SU-DHL-6 (cell line): Measurements from ENCODE around the gene PLXND1.

Source experiments
- H2AFZ ChIP-seq: fragments of 200-600 bp; sonication (generic); 2 replicates; pipeline ENCODE4 v1.6.1; 2014; ENCODE audit warnings: low read depth, mild to moderate bottlenecking, moderate library complexity, mixed read lengths, antibody characterized with exemption, low read length; ENCODE audit not compliant: severe bottlenecking
- H3F3A ChIP-seq: fragments of 200-600 bp; shearing (Covaris generic); 2 replicates; pipeline ENCODE4 v1.6.0; 2016; ENCODE audit warnings: antibody characterized with exemption, mild to moderate bottlenecking; ENCODE audit not compliant: insufficient read depth
- H3K27ac ChIP-seq: fragments of 200-600 bp; sonication (generic); 2 replicates; pipeline ENCODE4 v1.5.1; 2016; ENCODE audit warnings: low read depth, mild to moderate bottlenecking, low read length, moderate library complexity, mixed read lengths
- H3K27me3 ChIP-seq: fragments of 200-600 bp; sonication (generic), shearing (Covaris generic); 2 replicates; pipeline ENCODE4 v1.6.0; 2014; ENCODE audit warnings: mild to moderate bottlenecking, low read length
- H3K36me3 ChIP-seq: fragments of 200-600 bp; sonication (generic); 2 replicates; pipeline ENCODE4 v1.6.1; 2014; ENCODE audit warnings: mild to moderate bottlenecking, low read length, mixed read lengths
- H3K4me2 ChIP-seq: fragments of 300-600, 200-600 bp; shearing (Covaris generic), sonication (generic); 2 replicates; pipeline ENCODE4 v1.6.0; 2014; ENCODE audit warnings: low read length, low read depth, mild to moderate bottlenecking; ENCODE audit not compliant: poor library complexity, severe bottlenecking
- H3K4me3 ChIP-seq: fragments of 200-600 bp; sonication (generic); 2 replicates; pipeline ENCODE4 v1.5.1; 2014; ENCODE audit warnings: antibody characterized with exemption, low read length, mild to moderate bottlenecking, mixed read lengths; ENCODE audit not compliant: insufficient read depth, poor library complexity, severe bottlenecking
- H3K79me2 ChIP-seq: fragments of 200-600 bp; sonication (generic); 2 replicates; pipeline ENCODE4 v1.6.1; 2014; ENCODE audit warnings: mild to moderate bottlenecking, low read length, moderate library complexity; ENCODE audit not compliant: insufficient read depth
- H3K9ac ChIP-seq: fragments of 200-600 bp; sonication (generic); 2 replicates; pipeline ENCODE4 v1.7.0; 2014; ENCODE audit warnings: mild to moderate bottlenecking, low read length
- H3K9me2 ChIP-seq: fragments of 200-600 bp; sonication (generic); replicated peaks from 2 replicates; pipeline ENCODE4 v1.6.1; 2014; ENCODE audit warnings: low read length; ENCODE audit not compliant: insufficient read depth
- H3K9me3 ChIP-seq: fragments of 200-600 bp; sonication (generic); 2 replicates; pipeline ENCODE4 v1.6.1; 2014; ENCODE audit warnings: low read length, mixed read lengths; ENCODE audit not compliant: insufficient read depth
- H4K20me1 ChIP-seq: fragments of 200-600 bp; sonication (generic); 2 replicates; pipeline ENCODE4 v1.6.1; 2014; ENCODE audit warnings: low read depth, mild to moderate bottlenecking, antibody characterized with exemption, low read length, moderate library complexity, mixed read lengths
- CTCF ChIP-seq: fragments of 200-600 bp; sonication (generic); IDR thresholded peaks from one replicate; pipeline ENCODE4 v1.5.1; 2017; ENCODE audit warnings: antibody characterized with exemption, mild to moderate bottlenecking, low read length, moderate library complexity; ENCODE audit not compliant: insufficient read depth, poor library complexity, severe bottlenecking
- EZH2phosphoT487 ChIP-seq: fragments of 200-600 bp; sonication (generic), shearing (Covaris generic); conservative IDR thresholded peaks from 2 replicates; pipeline ENCODE4 v1.6.1; 2018; ENCODE audit warnings: mild to moderate bottlenecking, antibody characterized with exemption, low read length, moderate library complexity, mixed read lengths

Gene PLXND1

GRCh38 chr3:129610276-129610675 lies 3.8 kb upstream of the PLXND1 start:
- H2AFZ ChIP-seq, result no peak overlapping the region
- no peaks in the 10 kb centered on the region for H3K79me2 ChIP-seq
- TF ChIP-seq CTCF (no peak), EZH2phosphoT487 (no peak)
- H3F3A ChIP-seq, result no peaks in the 10 kb centered on the region
- H3K4me3 ChIP-seq, result no peak overlapping the region
- no peak overlapping the region for H3K4me2 ChIP-seq
- no peak overlapping the region for H3K27ac ChIP-seq
- no peaks in the 10 kb centered on the region for H3K9me3 ChIP-seq
- no peak overlapping the region for H3K9ac ChIP-seq
- no peaks in the 10 kb centered on the region for H3K27me3 ChIP-seq
- no peaks in the 10 kb centered on the region for H3K9me2 ChIP-seq
- H4K20me1 ChIP-seq, result no peaks in the 10 kb centered on the region
- H3K36me3 ChIP-seq, result no peaks in the 10 kb centered on the region

GRCh38 chr3:129609591-129610182 lies 3.2 kb upstream of the PLXND1 start:
- Histone ChIP-seq H3K27ac (no peak overlapping the region), H3K4me3 (no peak overlapping the region), H4K20me1 (no peaks in the 10 kb centered on the region), H2AFZ (no peak overlapping the region), H3F3A (no peaks in the 10 kb centered on the region), H3K4me2 (no peak overlapping the region), H3K9me2 (no peaks in the 10 kb centered on the region), H3K27me3 (no peaks in the 10 kb centered on the region), H3K9me3 (no peaks in the 10 kb centered on the region), H3K79me2 (no peaks in the 10 kb centered on the region), H3K9ac (no peak overlapping the region), H3K36me3 (no peaks in the 10 kb centered on the region)
- TF ChIP-seq EZH2phosphoT487 (no peak), CTCF (no peak)

GRCh38 chr3:129608936-129609590 lies 2.6 kb upstream of the PLXND1 start:
- H3K9me3 ChIP-seq, result no peaks in the 10 kb centered on the region
- H3K4me2 ChIP-seq, result no peak overlapping the region

More at GRCh38 chr3:129608936-129609590, 2.6 kb upstream of the PLXND1 start:
- TF ChIP-seq EZH2phosphoT487, result no peak
- no peak for TF ChIP-seq CTCF
- Histone ChIP-seq H3K27me3 (no peaks in the 10 kb centered on the region), H2AFZ (no peak overlapping the region), H3K79me2 (no peaks in the 10 kb centered on the region), H3K36me3 (no peaks in the 10 kb centered on the region), H4K20me1 (no peaks in the 10 kb centered on the region), H3F3A (no peaks in the 10 kb centered on the region), H3K9me2 (no peaks in the 10 kb centered on the region), H3K9ac (no peak overlapping the region), H3K27ac (no peak overlapping the region), H3K4me3 (no peak overlapping the region)
